Esophagus muscularis mucosa (tissue), 4 donors: ENCODE data around the gene SPINT4. TPM values are rescaled to one million over a fixed set of nuclear protein-coding genes. Genes with fewer than 3 reads are reported as not detected.
"Not testable (repeated sequence)": the region's sequence is repeated elsewhere in the genome, so short reads cannot be mapped to it uniquely, and the experiment has no call there.

ENCODE experiments used
- DNase-seq: peaks from one replicate; pipeline ENCODE4 v3.0.0-alpha.2; 2017; ENCODE audit errors: extremely low spot score
- H3K27ac ChIP-seq, 4 donors: fragments of 200-600 bp; sonication (generic); replicated peaks in 1 of 4; 1 replicate in 3 of 4; 2 replicates in 1 of 4; pipeline ENCODE4 v1.5.1; 2016 to 2019; ENCODE audit warnings: mild to moderate bottlenecking in 1 of 4
- H3K27me3 ChIP-seq, 4 donors: fragments of 200-600 bp; sonication (generic); one replicate each; pipeline versions ENCODE4 v1.5.1 to v1.6.0; 2016 to 2019
- H3K36me3 ChIP-seq, 4 donors: fragments of 200-600 bp; sonication (generic); one replicate each; pipeline ENCODE4 v1.5.1; 2016 to 2019
- H3K4me1 ChIP-seq, 4 donors: fragments of 200-600 bp; sonication (generic); one replicate each; pipeline ENCODE4 v1.5.1; 2016 to 2019
- H3K4me3 ChIP-seq, 4 donors: fragments of 200-600 bp; sonication (generic); 1 replicate in 2 of 4; 2 replicates in 2 of 4; pipeline ENCODE4 v1.5.1; 2016 to 2019; ENCODE audit warnings: mild to moderate bottlenecking in 4 of 4, moderate library complexity in 1 of 4
- H3K9me3 ChIP-seq, 4 donors: fragments of 200-600 bp; sonication (generic); 1 replicate in 3 of 4; 2 replicates in 1 of 4; pipeline ENCODE4 v1.5.1; 2016 to 2019
- CTCF ChIP-seq, 3 experiments: fragments of 200-600 bp in 2 of 3; fragments of 450-650 bp in 1 of 3; sonication (generic) in 2 of 3; IDR thresholded peaks; one replicate each; pipeline ENCODE4 v1.5.1; 2017 to 2019; ENCODE audit warnings: antibody characterized with exemption in 3 of 3, mild to moderate bottlenecking in 2 of 3, moderate library complexity in 1 of 3
- EP300 ChIP-seq: sonication (generic); formaldehyde crosslinking; IDR thresholded peaks from one replicate; pipeline ENCODE4 v1.6.1; 2017; ENCODE audit warnings: antibody characterized with exemption
- POLR2A ChIP-seq: fragments of 450-650 bp; IDR thresholded peaks from one replicate; pipeline ENCODE4 v1.6.1; 2017; ENCODE audit warnings: antibody characterized with exemption, moderate library complexity, mild to moderate bottlenecking, low read depth
- POLR2AphosphoS5 ChIP-seq, 2 donors: sonication (generic); formaldehyde crosslinking; IDR thresholded peaks; one replicate each; pipeline ENCODE4 v1.6.1; 2017; ENCODE audit warnings: antibody characterized with exemption in 2 of 2
- WGBS: methylation state at CpG from one replicate; pipeline ENCODE4 v1.1.5; 2018; 5-methylcytosine and 5-hydroxymethylcytosine counted together
- intact Hi-C: fragments of 100-400 bp; cut with DNase I; formaldehyde crosslinking; loops from one replicate; pipeline ENCODE4 v1.15.1; 2023
- total RNA-seq, 4 donors: library from RNA; depleted of rRNA; stranded (reverse); fragments of >200 nt; gene quantifications; one replicate each; pipeline versions ENCODE4 v1.1.0 to v1.2.1, GENCODE V29; 2016

The SPINT4 gene
- total RNA-seq, 4 donors from 2014 or later, result not detected

GRCh38 chr20:45695496-45695895 lies 26.7 kb upstream of the SPINT4 start:
- DNase-seq, result no peak
- Histone ChIP-seq H3K9me3 (no peaks in the 10 kb centered on the region), H3K27ac (no peak overlapping the region), H3K36me3 (no peaks in the 10 kb centered on the region), H3K4me3 (no peak overlapping the region), H3K27me3 (no peaks in the 10 kb centered on the region), H3K4me1 (no peaks in the 10 kb centered on the region)
- intact Hi-C loops, result no loop called here
- WGBS, result 83% methylated on average over 2 of the region's 2 CpGs
- no peak for TF ChIP-seq EP300
- TF ChIP-seq POLR2A, result no peak
- TF ChIP-seq CTCF (IDR thresholded peaks at IDR 0.05), result no peak
- TF ChIP-seq POLR2AphosphoS5 (IDR thresholded peaks at IDR 0.05), result no peak

DNA sequence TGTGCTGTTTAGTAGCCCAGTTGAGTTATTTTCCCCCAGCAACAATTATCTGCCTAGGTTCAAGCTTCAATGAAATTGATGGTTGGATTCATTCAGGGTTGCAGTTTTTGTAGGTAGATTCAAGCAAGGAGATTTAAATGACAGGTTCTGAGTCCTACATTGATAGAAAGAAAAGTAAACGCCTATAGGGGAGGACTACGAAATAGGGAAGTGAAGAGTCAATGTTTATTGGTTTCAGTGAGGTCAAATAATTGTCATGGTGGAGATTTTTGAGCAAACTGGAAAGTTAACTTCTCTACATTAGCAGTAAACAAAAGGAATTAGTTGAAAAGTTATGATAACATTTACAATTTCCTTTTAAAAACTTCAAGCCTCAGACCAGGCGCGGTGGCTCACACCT lies 21.0 kb upstream of the SPINT4 start:
- Histone ChIP-seq H3K27me3 (no peaks in the 10 kb centered on the region), H3K4me1 (no peaks in the 10 kb centered on the region), H3K9me3 (no peaks in the 10 kb centered on the region), H3K27ac (no peak overlapping the region), H3K36me3 (no peaks in the 10 kb centered on the region), H3K4me3 (no peak overlapping the region)
- WGBS, result 70% methylated on average over 4 of the region's 4 CpGs
- DNase-seq, result peak; percentile 77
- intact Hi-C loops, result no loop called here
- TF ChIP-seq CTCF (IDR thresholded peaks at IDR 0.05) (no peak), POLR2A (no peak), POLR2AphosphoS5 (IDR thresholded peaks at IDR 0.05) (no peak), EP300 (no peak)

GRCh38 chr20:45701873-45702272 lies 20.3 kb upstream of the SPINT4 start, which contains the start of gene WFDC13:
TSS of gene WFDC13 (plus strand) at chr20:45702038. CDS start at chr20:45702124, 86 bp downstream.
- DNase-seq, result peak; percentile 88
- intact Hi-C loops, result no loop called here
- Histone ChIP-seq H3K27ac (no peak within 1 kb of the TSS), H3K36me3 (no peaks in the 10 kb centered on the region), H3K27me3 (no peaks in the 10 kb centered on the region), H3K4me3 (no peak within 1 kb of the TSS), H3K9me3 (no peaks in the 10 kb centered on the region), H3K4me1 (no peaks in the 10 kb centered on the region)
- TF ChIP-seq POLR2A (no peak), POLR2AphosphoS5 (IDR thresholded peaks at IDR 0.05) (no peak), CTCF (IDR thresholded peaks at IDR 0.05) (no peak), EP300 (no peak)
- 77% methylated on average over 4 of the region's 4 CpGs for WGBS

GRCh38 chr20:45704969-45705637 lies 17.0 kb upstream of the SPINT4 start, which contains the start of gene WFDC10B:
TSS of gene WFDC10B (minus strand) at chr20:45705019. CDS start at chr20:45685992, 19,027 bp downstream.
- Histone ChIP-seq H3K36me3 (no peaks in the 10 kb centered on the region), H3K4me3 (no peak within 1 kb of the TSS), H3K9me3 (no peaks in the 10 kb centered on the region), H3K27ac (no peak within 1 kb of the TSS), H3K4me1 (no peaks in the 10 kb centered on the region), H3K27me3 (no peaks in the 10 kb centered on the region)
- intact Hi-C loops, result no loop called here
- TF ChIP-seq POLR2AphosphoS5 (IDR thresholded peaks at IDR 0.05) (no peak), POLR2A (no peak), EP300 (no peak), CTCF (IDR thresholded peaks at IDR 0.05) (no peak)
- no peak for DNase-seq
- 77% methylated on average over 1 of the region's 1 CpG for WGBS

GRCh38 chr20:45716141-45716688 lies 5.9 kb upstream of the SPINT4 start:
- H3K27ac ChIP-seq, H3K36me3 ChIP-seq, H3K4me3 ChIP-seq, DNase-seq, H3K4me1 ChIP-seq, H3K9me3 ChIP-seq, intact Hi-C loops: not testable (repeated sequence)
- peaks cover 0 to 11% (median 0%) of the 10 kb centered on the region in 4 donors for H3K27me3 ChIP-seq
